Endodermal cell (in vitro differentiated cells): Measurements from ENCODE around the gene SLC9C1. TPM values are rescaled to one million over a fixed set of nuclear protein-coding genes. Genes with fewer than 3 reads are reported as not detected.

Experiments
- DNase-seq: peaks from one replicate; pipeline ENCODE4 v3.0.0-alpha.2; 2017
- H3K27ac ChIP-seq: 2 replicates; pipeline ENCODE4 v1.5.1; 2013; ENCODE audit warnings: mild to moderate bottlenecking, low read depth, low read length, moderate library complexity
- H3K27me3 ChIP-seq: 2 replicates; pipeline ENCODE4 v1.6.1; 2013; ENCODE audit warnings: mild to moderate bottlenecking, low read length, moderate library complexity; ENCODE audit not compliant: insufficient read depth, control insufficient read depth, poor library complexity, severe bottlenecking
- H3K36me3 ChIP-seq: 2 replicates; pipeline ENCODE4 v1.7.0; 2013; ENCODE audit warnings: mild to moderate bottlenecking, low read length, moderate library complexity; ENCODE audit not compliant: control insufficient read depth, insufficient read depth
- H3K4me1 ChIP-seq: one replicate; pipeline ENCODE4 v1.7.0; 2013; ENCODE audit warnings: low read length; ENCODE audit not compliant: control insufficient read depth, insufficient read depth
- H3K4me3 ChIP-seq: 2 replicates; pipeline ENCODE4 v1.5.1; 2013; ENCODE audit warnings: mild to moderate bottlenecking, low read length, moderate library complexity
- H3K9ac ChIP-seq: 2 replicates; pipeline ENCODE4 v1.6.1; 2013; ENCODE audit warnings: mild to moderate bottlenecking, low read length, moderate library complexity; ENCODE audit not compliant: poor library complexity, severe bottlenecking; ENCODE audit errors: extremely low read depth
- H3K9me3 ChIP-seq: 2 replicates; pipeline ENCODE4 v1.6.1; 2013; ENCODE audit warnings: mild to moderate bottlenecking, low read length, moderate library complexity; ENCODE audit not compliant: control insufficient read depth
- H3K27ac Mint-ChIP-seq: 2 replicates; pipeline ENCODE4 v1.8.0; 2020; ENCODE audit warnings: mixed read lengths
- H3K27me3 Mint-ChIP-seq: 2 replicates; pipeline ENCODE4 v1.8.0; 2021; ENCODE audit warnings: mild to moderate bottlenecking, mixed read lengths; ENCODE audit not compliant: insufficient read depth
- H3K36me3 Mint-ChIP-seq: 2 replicates; pipeline ENCODE4 v1.8.0; 2020; ENCODE audit warnings: low read depth, mixed read lengths
- H3K4me1 Mint-ChIP-seq: 2 replicates; pipeline ENCODE4 v1.8.0; 2020; ENCODE audit warnings: mixed read lengths
- H3K4me3 Mint-ChIP-seq: 2 replicates; pipeline ENCODE4 v1.8.0; 2020; ENCODE audit warnings: mild to moderate bottlenecking, moderate library complexity, mixed read lengths
- H3K9me3 Mint-ChIP-seq: 2 replicates; pipeline ENCODE4 v1.8.0; 2020; ENCODE audit warnings: mild to moderate bottlenecking, mixed read lengths
- WGBS, 2 experiments: methylation state at CpG; one replicate each; pipeline versions ENCODE4 v1.1.5 to v1.1.7; 2013; ENCODE audit warnings: missing lambda C conversion rate in 2 of 2, mixed read lengths in 1 of 2; ENCODE audit not compliant: insufficient coverage in 1 of 2, insufficient read length in 1 of 2; 5-methylcytosine and 5-hydroxymethylcytosine counted together
- total RNA-seq, 2 donors: library from RNA; stranded (reverse); fragmentation: NEBNext Ultra II Directional in 1 of 2; extraction: Animal tissue kit (Norgen Biotek cat#: 25700) in 1 of 2; gene quantifications; 2 replicates in 1 of 2; 3 replicates in 1 of 2; pipeline ENCODE4 v1.2.1, GENCODE V29; 2021
- TF ChIP-seq, protein P1 (sequence below): fragments of 200-600 bp; sonication (generic); conservative IDR thresholded peaks from 2 replicates; pipeline ENCODE4 v1.5.0; 2021; ENCODE audit warnings: antibody characterized with exemption, mild to moderate bottlenecking

SLC9C1 gene
- total RNA-seq, 2 donors from 2014 or later: 0.24 to 0.66 TPM

DNA sequence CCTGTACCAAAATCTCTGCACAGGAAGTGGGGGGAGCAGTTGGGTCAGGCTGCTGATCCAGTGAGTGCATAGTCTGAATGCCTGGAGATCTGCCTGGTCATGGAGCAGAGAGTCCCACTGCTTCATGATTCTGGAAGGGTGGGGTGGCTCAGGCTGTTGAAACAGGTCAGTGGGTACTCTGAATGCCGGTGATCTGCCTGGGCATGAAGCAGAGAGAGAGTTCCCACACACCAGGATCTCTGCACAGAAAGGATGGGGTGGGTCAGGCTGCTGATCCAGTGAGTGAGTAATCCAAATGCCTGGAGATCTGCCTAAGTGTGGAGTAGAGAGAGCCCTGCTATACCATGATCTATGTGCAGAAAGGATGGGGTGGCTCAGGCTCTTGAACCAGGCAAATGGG is 144.9 kb downstream of the SLC9C1 start:
- H3K9me3 ChIP-seq: peaks cover 40% of the 10 kb centered on the region
- H3K4me3 ChIP-seq: no peak overlapping the region
- H3K36me3 Mint-ChIP-seq: peaks cover 7% of the 10 kb centered on the region
- no peak overlapping the region for H3K4me3 Mint-ChIP-seq
- H3K9ac ChIP-seq: no peak overlapping the region
- no peaks in the 10 kb centered on the region for H3K36me3 ChIP-seq
- 94% methylated on average over 1 of the region's 1 CpG; no CpG with 5 or more reads in 1 of the 2 experiments for WGBS, 2 experiments
- no peaks in the 10 kb centered on the region for H3K27me3 ChIP-seq
- H3K4me1 ChIP-seq: no peaks in the 10 kb centered on the region
- peaks cover 9% of the 10 kb centered on the region for H3K4me1 Mint-ChIP-seq
- no peak overlapping the region for H3K27ac ChIP-seq
- TF ChIP-seq, protein P1, sequence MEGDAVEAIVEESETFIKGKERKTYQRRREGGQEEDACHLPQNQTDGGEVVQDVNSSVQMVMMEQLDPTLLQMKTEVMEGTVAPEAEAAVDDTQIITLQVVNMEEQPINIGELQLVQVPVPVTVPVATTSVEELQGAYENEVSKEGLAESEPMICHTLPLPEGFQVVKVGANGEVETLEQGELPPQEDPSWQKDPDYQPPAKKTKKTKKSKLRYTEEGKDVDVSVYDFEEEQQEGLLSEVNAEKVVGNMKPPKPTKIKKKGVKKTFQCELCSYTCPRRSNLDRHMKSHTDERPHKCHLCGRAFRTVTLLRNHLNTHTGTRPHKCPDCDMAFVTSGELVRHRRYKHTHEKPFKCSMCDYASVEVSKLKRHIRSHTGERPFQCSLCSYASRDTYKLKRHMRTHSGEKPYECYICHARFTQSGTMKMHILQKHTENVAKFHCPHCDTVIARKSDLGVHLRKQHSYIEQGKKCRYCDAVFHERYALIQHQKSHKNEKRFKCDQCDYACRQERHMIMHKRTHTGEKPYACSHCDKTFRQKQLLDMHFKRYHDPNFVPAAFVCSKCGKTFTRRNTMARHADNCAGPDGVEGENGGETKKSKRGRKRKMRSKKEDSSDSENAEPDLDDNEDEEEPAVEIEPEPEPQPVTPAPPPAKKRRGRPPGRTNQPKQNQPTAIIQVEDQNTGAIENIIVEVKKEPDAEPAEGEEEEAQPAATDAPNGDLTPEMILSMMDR: no peak
- H3K9me3 Mint-ChIP-seq: peaks cover 48% of the 10 kb centered on the region
- H3K27me3 Mint-ChIP-seq: no peaks in the 10 kb centered on the region
- no peak overlapping the region for H3K27ac Mint-ChIP-seq
- no peak for DNase-seq

DNA sequence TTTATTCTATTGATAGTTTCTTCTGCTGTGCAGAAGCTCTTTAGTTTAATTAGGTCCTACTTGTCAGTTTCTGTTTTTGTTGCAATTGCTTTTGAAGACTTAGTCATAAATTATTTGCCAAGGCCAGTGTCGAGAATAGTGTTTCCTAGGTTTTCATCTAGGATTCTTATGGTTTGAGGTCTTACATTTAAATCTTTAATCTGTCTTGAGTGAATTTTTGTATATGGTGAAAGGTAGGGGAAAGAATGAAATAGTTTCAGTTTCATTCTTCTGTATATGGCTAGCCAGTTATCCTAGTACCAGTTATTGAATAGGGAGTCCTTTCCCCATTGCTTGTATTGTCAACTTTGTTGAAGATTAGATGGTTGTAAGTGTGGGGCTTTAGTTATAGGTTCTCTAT is 150.3 kb downstream of the SLC9C1 start:
- Histone ChIP-seq H3K27ac (no peak overlapping the region), H3K4me3 (no peak overlapping the region), H3K4me1 (no peaks in the 10 kb centered on the region), H3K9me3 (peaks cover 33% of the 10 kb centered on the region), H3K9ac (no peak overlapping the region), H3K36me3 (no peaks in the 10 kb centered on the region), H3K27me3 (no peaks in the 10 kb centered on the region)
- Mint-ChIP-seq H3K4me3 (no peak overlapping the region), H3K36me3 (peaks cover 7% of the 10 kb centered on the region), H3K27me3 (no peaks in the 10 kb centered on the region), H3K9me3 (peaks cover 41% of the 10 kb centered on the region), H3K27ac (no peak overlapping the region), H3K4me1 (no peaks in the 10 kb centered on the region)
- WGBS, 2 experiments: 96 to 100% methylated on average over 1 of the region's 1 CpG
- TF ChIP-seq, protein P1: no peak
- no peak for DNase-seq

- Histone ChIP-seq H3K9ac (no peak overlapping the region), H3K9me3 (peaks cover 29% of the 10 kb centered on the region), H3K27ac (no peak overlapping the region), H3K27me3 (no peaks in the 10 kb centered on the region), H3K4me3 (no peak overlapping the region), H3K36me3 (no peaks in the 10 kb centered on the region), H3K4me1 (no peaks in the 10 kb centered on the region)
- TF ChIP-seq, protein P1: no peak
- Mint-ChIP-seq H3K27ac (no peak overlapping the region), H3K36me3 (peaks cover 6% of the 10 kb centered on the region), H3K9me3 (peaks cover 39% of the 10 kb centered on the region), H3K4me3 (no peak overlapping the region), H3K4me1 (no peaks in the 10 kb centered on the region), H3K27me3 (no peaks in the 10 kb centered on the region)
- DNase-seq: no peak
- 67% methylated on average over 1 of the region's 1 CpG; no CpG with 5 or more reads in 1 of the 2 experiments for WGBS, 2 experiments
Measured at GRCh38 chr3:112143251-112143650, 150.8 kb downstream of the SLC9C1 start.
